BE2C (cell line): ENCODE results near the gene ZNF583.
A peak's percentile ranks its signal among the peaks of the same experiment; 100 is the strongest.

Experiments used
- DNase-seq: peaks from one replicate; pipeline ENCODE4 v3.0.0-alpha.2; 2020
- H3K27me3 ChIP-seq: fragments of 250-450 bp; sonication (Bioruptor Pico); 2 replicates; pipeline ENCODE4 v1.5.1; 2020; ENCODE audit warnings: mild to moderate bottlenecking
- H3K36me3 ChIP-seq: fragments of 250-450 bp; sonication (Bioruptor Pico); 2 replicates; pipeline ENCODE4 v1.5.1; 2020; ENCODE audit warnings: mild to moderate bottlenecking
- H3K4me1 ChIP-seq: fragments of 250-450 bp; sonication (Bioruptor Pico); 2 replicates; pipeline ENCODE4 v1.5.1; 2020
- H3K4me3 ChIP-seq: 2 replicates; pipeline ENCODE4 v1.5.1; 2011; ENCODE audit warnings: low read depth, low read length
- H3K9me3 ChIP-seq: fragments of 250-450 bp; sonication (Bioruptor Pico); 2 replicates; pipeline ENCODE4 v1.5.1; 2020
- CTCF ChIP-seq: IDR thresholded peaks from 2 replicates; pipeline ENCODE4 v1.5.1; 2012; ENCODE audit warnings: mild to moderate bottlenecking, low read depth, low read length

Gene ZNF583

GRCh38 chr19:56369886-56370676 is 34.1 kb upstream of the ZNF583 start:
- 0 out of 2 replicates have a peak, but pooled peaks cover 2% of the 10 kb centered on the region for H3K4me1 ChIP-seq
- H3K27me3 ChIP-seq = no peaks in the 10 kb centered on the region
- no peak for DNase-seq
- no peak for TF ChIP-seq CTCF
- H3K36me3 ChIP-seq = peaks cover 49% of the 10 kb centered on the region
- H3K4me3 ChIP-seq = no peak overlapping the region
- no peaks in the 10 kb centered on the region for H3K9me3 ChIP-seq

- Histone ChIP-seq H3K9me3 (peaks cover 2% of the 10 kb centered on the region; the same call in 1 of the 2 replicates), H3K4me1 (0 out of 2 replicates have a peak, but pooled peaks cover 2% of the 10 kb centered on the region), H3K4me3 (no peak overlapping the region), H3K27me3 (no peaks in the 10 kb centered on the region), H3K36me3 (peaks cover 66% of the 10 kb centered on the region)
- no peak for DNase-seq
- no peak for TF ChIP-seq CTCF
Measured at GRCh38 chr19:56372281-56372680, 31.9 kb upstream of the ZNF583 start.

GRCh38 chr19:56377105-56377924 is 26.8 kb upstream of the ZNF583 start:
- Histone ChIP-seq H3K4me3 (no peak overlapping the region), H3K9me3 (peaks cover 6% of the 10 kb centered on the region), H3K4me1 (no peaks in the 10 kb centered on the region), H3K27me3 (no peaks in the 10 kb centered on the region), H3K36me3 (peaks cover 62% of the 10 kb centered on the region)
- DNase-seq = no peak
- TF ChIP-seq CTCF = no peak

GRCh38 chr19:56383826-56384605 is 20.1 kb upstream of the ZNF583 start:
- H3K4me1 ChIP-seq = no peaks in the 10 kb centered on the region
- H3K36me3 ChIP-seq = peaks cover under 1% of the 10 kb centered on the region
- H3K27me3 ChIP-seq = no peaks in the 10 kb centered on the region
- peaks cover 2% of the 10 kb centered on the region for H3K9me3 ChIP-seq
- H3K4me3 ChIP-seq = no peak overlapping the region
- no peak for TF ChIP-seq CTCF
- no peak for DNase-seq

- peaks cover 2% of the 10 kb centered on the region for H3K9me3 ChIP-seq
- no peaks in the 10 kb centered on the region; the same call in 1 of the 2 replicates for H3K36me3 ChIP-seq
- TF ChIP-seq CTCF = peak; percentile 77
- no peaks in the 10 kb centered on the region for H3K27me3 ChIP-seq
- H3K4me1 ChIP-seq = no peaks in the 10 kb centered on the region
- peak; percentile 97 for DNase-seq
- H3K4me3 ChIP-seq = peak within 1 kb of the TSS; percentile 79
Measured at GRCh38 chr19:56393119-56394012, 10.8 kb upstream of the ZNF583 start, which contains the start of gene ZNF582. Gene ZNF582 (minus strand): TSS chr19:56393534. CDS start chr19:56391752, 1,782 bp downstream.
